NCI-H526 treated with DMSO at 0.1 percent for 48 hours (cell line): Measurements from ENCODE around the gene BAG3.
"Not testable (repeated sequence)": the region's sequence is repeated elsewhere in the genome, so short reads cannot be mapped to it uniquely, and the experiment has no call there.

ENCODE experiments used
- DNase-seq: peaks from one replicate; lab custom pipeline; 2025; lab: John Stamatoyannopoulos, UW

Gene BAG3

DNA sequence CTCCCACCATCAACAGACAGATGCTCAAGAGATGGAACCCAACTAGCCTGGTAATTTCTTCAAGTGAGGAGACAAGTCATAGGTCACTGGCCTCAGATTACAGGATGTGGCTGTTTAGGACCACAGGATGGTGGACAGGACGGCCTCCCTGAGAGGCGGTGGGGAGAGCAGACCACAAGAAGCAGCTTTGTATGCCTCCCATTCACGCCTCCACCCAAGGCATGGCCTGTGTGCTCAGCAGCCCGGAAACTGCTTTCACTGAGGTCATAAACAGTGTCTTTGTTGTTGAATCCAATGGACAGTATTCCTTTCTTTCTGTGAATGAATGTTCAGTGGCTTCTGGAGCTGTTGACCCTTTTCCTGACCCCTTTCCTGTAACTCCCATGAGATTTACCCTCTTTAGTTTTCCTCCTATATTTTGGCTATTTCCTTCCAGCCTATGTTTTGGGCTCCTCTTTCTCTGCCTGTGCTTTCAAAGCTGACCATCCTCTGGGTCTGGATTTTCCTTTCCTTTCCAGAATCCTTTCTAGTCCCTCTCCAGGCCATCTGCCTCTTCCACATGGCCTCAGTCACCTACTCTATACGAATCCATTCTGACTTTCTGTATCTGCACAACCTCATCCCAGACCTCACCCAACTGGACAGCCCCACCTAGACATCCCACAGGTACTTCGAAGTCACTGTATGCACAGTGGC lies 42.2 kb downstream of the BAG3 start:
- DNase-seq, result no peak

DNA sequence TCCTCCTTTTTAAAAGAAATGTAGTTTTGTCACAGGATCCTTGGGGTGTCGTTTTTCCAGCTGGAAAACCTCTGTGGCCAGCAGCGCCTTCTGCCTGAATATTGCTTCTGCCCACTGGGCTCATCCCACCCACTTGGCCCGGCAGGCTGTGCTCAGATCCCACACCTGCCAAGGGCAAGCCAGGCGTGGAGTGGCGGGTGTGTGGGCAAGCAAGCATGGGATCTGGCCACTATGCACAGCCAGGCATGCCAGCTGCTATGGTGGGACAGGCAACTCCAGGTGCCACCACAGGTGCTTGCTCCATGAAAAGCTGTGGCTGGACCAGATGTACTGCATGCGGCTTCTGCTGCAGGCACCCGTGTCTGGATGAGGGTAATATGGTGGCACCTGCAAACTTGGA lies 43.4 kb downstream of the BAG3 start:
- no peak for DNase-seq

DNA sequence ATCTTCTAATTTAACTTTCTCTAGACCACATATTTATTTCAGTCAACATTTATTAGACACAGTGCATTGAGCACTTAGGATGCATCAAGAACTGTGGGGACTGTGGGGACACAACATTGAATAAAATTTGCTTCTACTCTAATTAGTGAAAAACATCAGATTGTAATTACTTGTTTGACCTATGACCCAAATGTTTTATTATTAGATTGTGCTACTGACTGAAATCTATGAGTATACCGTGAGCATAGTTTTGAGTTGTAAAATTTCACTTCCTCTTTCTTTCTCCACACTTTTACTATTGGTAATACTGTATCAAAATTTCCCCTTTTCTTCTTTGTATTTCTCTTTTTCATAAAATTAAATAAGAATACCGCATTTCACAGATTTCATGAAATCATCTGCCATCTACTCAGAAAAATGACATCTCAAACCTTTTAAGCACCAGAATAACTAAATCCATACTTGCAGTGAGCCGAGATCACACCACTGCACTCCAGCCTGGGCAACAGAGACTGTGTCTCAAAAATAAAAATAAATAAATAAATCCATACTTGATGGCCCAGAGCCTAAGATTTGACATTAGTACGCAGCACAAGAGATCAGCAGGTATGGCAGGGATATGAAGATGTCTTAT lies 49.3 kb downstream of the BAG3 start:
- DNase-seq, result no peak

DNA sequence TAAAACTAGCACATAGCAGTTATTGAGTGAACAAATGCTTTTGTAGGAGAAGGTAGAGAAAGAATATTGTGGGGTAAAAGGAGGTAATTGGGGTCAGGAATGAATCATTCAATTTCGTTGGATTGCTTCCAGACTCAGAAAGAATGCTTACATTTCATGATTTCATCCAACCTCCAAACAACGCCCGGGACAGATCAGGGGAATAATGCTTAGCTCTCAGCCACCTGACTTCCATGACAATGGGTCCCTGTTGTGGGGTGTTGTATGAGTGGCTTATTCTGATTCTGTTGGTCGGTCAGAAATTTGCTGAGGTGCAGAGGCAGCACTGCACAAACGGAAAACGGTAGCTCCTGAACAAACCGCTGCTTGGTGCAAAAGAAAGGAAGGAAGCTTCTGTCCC lies 50.7 kb downstream of the BAG3 start:
- DNase-seq, result no peak

GRCh38 chr10:119702583-119702982 lies 51.4 kb downstream of the BAG3 start:
- DNase-seq, result no peak

GRCh38 chr10:119703903-119704508 lies 52.8 kb downstream of the BAG3 start:
- DNase-seq, result no peak

DNA sequence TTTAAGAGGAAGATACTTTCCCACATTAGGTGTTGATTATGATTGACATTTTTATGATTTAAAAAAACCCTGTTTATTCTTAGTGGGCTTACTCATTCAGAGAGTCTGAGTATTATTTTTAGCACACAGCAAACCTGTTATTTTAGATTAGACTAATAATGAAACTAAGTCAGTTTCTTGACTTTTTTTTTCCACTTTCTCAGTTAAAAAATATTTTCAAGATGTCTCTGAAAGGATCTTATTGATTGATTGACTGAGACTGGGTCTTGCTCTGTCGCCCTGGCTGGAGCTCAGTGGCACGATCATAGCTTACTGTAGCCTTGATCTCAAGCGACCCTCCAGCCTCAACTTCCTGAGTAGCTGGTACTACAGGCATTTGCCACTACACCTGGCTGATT lies 54.3 kb downstream of the BAG3 start:
- DNase-seq, result no peak

GRCh38 chr10:119706521-119707278 lies 55.5 kb downstream of the BAG3 start:
- DNase-seq, result no peak

- DNase-seq, result not testable (repeated sequence)
Measured at GRCh38 chr10:119707331-119707730, 56.2 kb downstream of the BAG3 start.

- DNase-seq, result not testable (repeated sequence)
Measured at GRCh38 chr10:119710935-119711334, 59.8 kb downstream of the BAG3 start.

GRCh38 chr10:119713744-119714483 lies 62.7 kb downstream of the BAG3 start:
- DNase-seq, result no peak

GRCh38 chr10:119714484-119714816 lies 63.3 kb downstream of the BAG3 start:
- DNase-seq, result no peak

DNA sequence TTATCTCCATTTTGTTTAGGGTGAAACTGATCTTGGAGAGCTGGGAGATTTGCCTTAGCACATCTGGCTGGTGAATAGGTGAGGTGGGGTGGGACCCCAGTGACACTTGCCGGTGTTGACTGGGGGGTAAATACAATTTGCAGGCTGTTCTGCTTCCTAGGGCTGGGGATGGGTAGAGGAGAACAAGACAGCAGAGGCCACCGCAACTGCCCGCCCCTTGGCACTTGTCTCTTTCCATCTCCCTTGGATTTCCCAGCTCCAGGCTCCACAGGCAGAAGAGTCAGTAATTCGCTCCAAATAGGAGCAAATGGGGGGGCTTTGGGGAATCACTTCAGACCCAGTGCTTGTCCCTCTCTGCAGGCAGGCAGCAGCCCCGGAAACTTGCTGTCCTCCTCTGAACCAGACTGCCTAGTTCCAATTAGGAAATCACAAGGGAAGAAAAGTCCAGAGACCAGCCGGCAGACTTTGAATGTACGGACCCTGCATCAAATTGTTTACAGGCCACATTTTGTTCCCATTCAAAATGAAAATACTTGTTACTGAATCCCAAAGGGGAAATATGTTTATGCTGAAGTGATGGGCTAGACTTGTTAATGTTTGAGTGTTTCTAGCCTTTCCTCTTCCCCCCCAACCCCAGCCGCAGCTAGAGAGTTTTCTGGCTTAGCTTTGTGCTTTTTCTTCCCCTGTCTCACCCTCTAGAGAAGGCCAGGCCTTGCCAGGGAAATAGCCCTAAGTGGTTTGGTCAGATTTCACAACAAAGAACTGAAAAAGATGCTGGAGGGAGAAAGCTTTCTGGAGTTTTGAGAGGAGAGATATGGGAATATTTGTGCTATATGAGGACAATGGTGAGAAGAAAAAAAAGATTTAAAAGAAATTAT lies 64.7 kb downstream of the BAG3 start:
- DNase-seq, result no peak

DNA sequence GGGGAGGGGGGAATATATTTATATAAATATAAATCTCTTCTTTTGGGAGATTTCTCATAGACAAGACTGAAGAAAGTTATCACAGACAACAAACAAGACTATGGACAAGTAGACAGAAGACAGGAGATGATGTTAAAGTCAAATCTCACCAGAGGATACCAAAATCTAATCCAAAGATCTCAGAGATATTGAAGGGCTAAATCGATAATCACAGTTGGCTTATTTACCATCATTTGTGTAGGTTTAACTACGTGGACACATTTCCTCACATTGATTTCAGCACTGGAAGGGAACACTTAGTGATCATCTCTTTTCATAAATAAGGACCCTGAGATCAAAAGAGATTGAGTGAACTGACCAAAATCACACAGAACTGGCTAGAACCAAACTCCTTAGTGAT lies 72.0 kb downstream of the BAG3 start:
- DNase-seq, result no peak

GRCh38 chr10:119723624-119724023 lies 72.4 kb downstream of the BAG3 start:
- DNase-seq, result no peak

- peak; percentile 30 for DNase-seq
Measured at GRCh38 chr10:119724593-119725516, 73.7 kb downstream of the BAG3 start.

GRCh38 chr10:119725517-119725827 lies 74.3 kb downstream of the BAG3 start:
- DNase-seq, result no peak

- peak; percentile 91 for DNase-seq
Measured at GRCh38 chr10:119725828-119726675, 74.9 kb downstream of the BAG3 start, which contains the start of gene INPP5F. Gene INPP5F, plus strand, starts transcription at chr10:119726050. Its CDS starts 213 bp downstream, at chr10:119726263.

DNA sequence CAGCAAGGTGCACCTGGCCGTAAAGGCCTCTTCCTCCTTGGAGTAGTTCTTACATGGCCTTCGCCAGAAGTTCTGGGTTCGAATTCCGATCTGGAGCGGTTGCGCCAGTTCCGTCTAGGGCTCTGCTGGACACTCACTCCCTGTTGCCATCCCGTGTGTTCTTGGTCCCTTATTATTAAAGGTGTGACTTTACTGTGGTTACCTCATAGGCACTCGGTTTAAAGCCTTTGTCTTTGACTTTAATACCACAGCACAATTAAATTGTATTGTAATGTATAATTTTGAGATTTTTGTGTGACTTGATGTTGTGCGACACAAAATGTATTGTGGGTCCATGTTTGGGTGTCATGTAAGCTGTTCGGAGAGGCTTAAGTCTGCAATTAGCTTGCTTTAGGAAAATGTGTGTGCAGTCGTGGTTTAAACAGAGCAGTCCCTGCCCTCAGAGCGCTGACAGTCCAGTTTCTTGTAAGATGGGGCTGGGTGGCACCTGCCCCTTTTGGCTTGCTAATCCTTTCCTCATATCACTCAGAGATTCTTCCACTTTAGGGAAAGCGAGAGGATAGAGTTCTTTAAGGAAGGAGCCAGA lies 75.6 kb downstream of the BAG3 start:
- no peak for DNase-seq
